Measurements from ENCODE around the gene DHRS11.

Gene DHRS11

GRCh38 chr17:36591434-36592315 lies at the start of gene DHRS11:
TSS of gene DHRS11 (plus strand) at chr17:36591879. CDS start at chr17:36592010, 131 bp downstream.
- DNase-seq (ENCODE audit: low read depth), result peak; percentile 63

GRCh38 chr17:36542755-36543154 lies 48.9 kb upstream of the DHRS11 start:
- no peak for DNase-seq (ENCODE audit: low read depth)

- no peak for DNase-seq (ENCODE audit: low read depth)
Observed at GRCh38 chr17:36544044-36544306, 47.7 kb upstream of the DHRS11 start.

GRCh38 chr17:36544307-36545076 lies 47.2 kb upstream of the DHRS11 start, which contains the start of gene GGNBP2:
TSS of gene GGNBP2 (plus strand) at chr17:36544919. CDS start at chr17:36545725, 806 bp downstream.
- DNase-seq (ENCODE audit: low read depth), result peak; percentile 86

- no peak for DNase-seq (ENCODE audit: low read depth)
Observed at GRCh38 chr17:36545077-36545464, 46.6 kb upstream of the DHRS11 start.

- DNase-seq (ENCODE audit: low read depth), result peak; percentile 91
Observed at GRCh38 chr17:36545465-36546417, 45.9 kb upstream of the DHRS11 start.

- no peak for DNase-seq (ENCODE audit: low read depth)
Observed at GRCh38 chr17:36546418-36547093, 45.1 kb upstream of the DHRS11 start.

- no peak for DNase-seq (ENCODE audit: low read depth)
Observed at GRCh38 chr17:36547776-36548175, 43.9 kb upstream of the DHRS11 start.

GRCh38 chr17:36550491-36551417 lies 40.9 kb upstream of the DHRS11 start:
- DNase-seq (ENCODE audit: low read depth), result no peak

- DNase-seq (ENCODE audit: low read depth), result no peak
Observed at GRCh38 chr17:36553459-36553858, 38.2 kb upstream of the DHRS11 start.

- no peak for DNase-seq (ENCODE audit: low read depth)
Observed at GRCh38 chr17:36566081-36566480, 25.6 kb upstream of the DHRS11 start.

- DNase-seq (ENCODE audit: low read depth), result no peak
Observed at GRCh38 chr17:36575028-36575427, 16.7 kb upstream of the DHRS11 start.

- no peak for DNase-seq (ENCODE audit: low read depth)
Observed at GRCh38 chr17:36576793-36577192, 14.9 kb upstream of the DHRS11 start.

GRCh38 chr17:36578671-36579070 lies 13.0 kb upstream of the DHRS11 start:
- no peak for DNase-seq (ENCODE audit: low read depth)

GRCh38 chr17:36583787-36584186 lies 7.9 kb upstream of the DHRS11 start:
- DNase-seq (ENCODE audit: low read depth), result no peak

- DNase-seq (ENCODE audit: low read depth), result no peak
Observed at GRCh38 chr17:36586138-36586537, 5.5 kb upstream of the DHRS11 start.

GRCh38 chr17:36590082-36590481 lies 1.6 kb upstream of the DHRS11 start:
- DNase-seq (ENCODE audit: low read depth), result no peak

GRCh38 chr17:36592316-36592715 lies 637 bp downstream of the DHRS11 start:
- no peak for DNase-seq (ENCODE audit: low read depth)

- no peak for DNase-seq (ENCODE audit: low read depth)
Observed at GRCh38 chr17:36592716-36593321, 1.1 kb downstream of the DHRS11 start.

Measured in activated T-cell treated with anti-CD3 and anti-CD28 coated beads for 1 hour (primary cell).